ENCODE measurements around the gene RANBP9. TPM values are rescaled to one million over a fixed set of nuclear protein-coding genes. Genes with fewer than 3 reads are reported as not detected.

RANBP9 gene
- total RNA-seq, 1 experiment from 2014 or later = 44.5 TPM

DNA sequence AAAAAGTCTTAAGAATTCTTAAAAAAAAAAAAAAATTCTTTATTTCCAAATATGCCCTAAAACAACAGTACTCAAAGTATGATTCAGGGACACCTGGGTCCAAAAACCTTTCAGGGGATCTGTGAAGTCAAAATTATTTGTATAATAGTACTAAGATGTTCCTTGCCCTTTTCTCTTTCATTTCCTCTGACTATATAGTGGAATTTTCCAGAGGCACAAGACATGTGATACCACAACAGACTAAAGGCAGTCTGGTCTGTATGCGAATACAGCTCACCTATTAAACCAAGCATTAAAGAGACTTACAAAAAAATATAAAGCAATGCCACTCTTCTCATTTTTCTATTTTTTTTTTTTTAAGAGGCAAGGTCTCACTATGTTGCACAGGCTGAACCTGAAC lies 81.1 kb downstream of the RANBP9 start:
- H3K27ac ChIP-seq (ENCODE audit: low read length) = no peak overlapping the region
- no peak for TF ChIP-seq TCF7L2 (IDR thresholded peaks at IDR 0.05; ENCODE audit: low read depth, low read length)
- TF ChIP-seq POLR2AphosphoS5 (IDR thresholded peaks at IDR 0.05; ENCODE audit: low read depth, low read length) = no peak
- TF ChIP-seq, protein P1, sequence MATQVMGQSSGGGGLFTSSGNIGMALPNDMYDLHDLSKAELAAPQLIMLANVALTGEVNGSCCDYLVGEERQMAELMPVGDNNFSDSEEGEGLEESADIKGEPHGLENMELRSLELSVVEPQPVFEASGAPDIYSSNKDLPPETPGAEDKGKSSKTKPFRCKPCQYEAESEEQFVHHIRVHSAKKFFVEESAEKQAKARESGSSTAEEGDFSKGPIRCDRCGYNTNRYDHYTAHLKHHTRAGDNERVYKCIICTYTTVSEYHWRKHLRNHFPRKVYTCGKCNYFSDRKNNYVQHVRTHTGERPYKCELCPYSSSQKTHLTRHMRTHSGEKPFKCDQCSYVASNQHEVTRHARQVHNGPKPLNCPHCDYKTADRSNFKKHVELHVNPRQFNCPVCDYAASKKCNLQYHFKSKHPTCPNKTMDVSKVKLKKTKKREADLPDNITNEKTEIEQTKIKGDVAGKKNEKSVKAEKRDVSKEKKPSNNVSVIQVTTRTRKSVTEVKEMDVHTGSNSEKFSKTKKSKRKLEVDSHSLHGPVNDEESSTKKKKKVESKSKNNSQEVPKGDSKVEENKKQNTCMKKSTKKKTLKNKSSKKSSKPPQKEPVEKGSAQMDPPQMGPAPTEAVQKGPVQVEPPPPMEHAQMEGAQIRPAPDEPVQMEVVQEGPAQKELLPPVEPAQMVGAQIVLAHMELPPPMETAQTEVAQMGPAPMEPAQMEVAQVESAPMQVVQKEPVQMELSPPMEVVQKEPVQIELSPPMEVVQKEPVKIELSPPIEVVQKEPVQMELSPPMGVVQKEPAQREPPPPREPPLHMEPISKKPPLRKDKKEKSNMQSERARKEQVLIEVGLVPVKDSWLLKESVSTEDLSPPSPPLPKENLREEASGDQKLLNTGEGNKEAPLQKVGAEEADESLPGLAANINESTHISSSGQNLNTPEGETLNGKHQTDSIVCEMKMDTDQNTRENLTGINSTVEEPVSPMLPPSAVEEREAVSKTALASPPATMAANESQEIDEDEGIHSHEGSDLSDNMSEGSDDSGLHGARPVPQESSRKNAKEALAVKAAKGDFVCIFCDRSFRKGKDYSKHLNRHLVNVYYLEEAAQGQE (IDR thresholded peaks at IDR 0.05; ENCODE audit: insufficient read depth in 1 of 2, low read depth in 2 of 2, low read length in 1 of 2) = no peak
- no peak for TF ChIP-seq SIN3A (IDR thresholded peaks at IDR 0.05; ENCODE audit: borderline replicate concordance, insufficient read depth, low read depth, low read length)
- TF ChIP-seq, protein P2, sequence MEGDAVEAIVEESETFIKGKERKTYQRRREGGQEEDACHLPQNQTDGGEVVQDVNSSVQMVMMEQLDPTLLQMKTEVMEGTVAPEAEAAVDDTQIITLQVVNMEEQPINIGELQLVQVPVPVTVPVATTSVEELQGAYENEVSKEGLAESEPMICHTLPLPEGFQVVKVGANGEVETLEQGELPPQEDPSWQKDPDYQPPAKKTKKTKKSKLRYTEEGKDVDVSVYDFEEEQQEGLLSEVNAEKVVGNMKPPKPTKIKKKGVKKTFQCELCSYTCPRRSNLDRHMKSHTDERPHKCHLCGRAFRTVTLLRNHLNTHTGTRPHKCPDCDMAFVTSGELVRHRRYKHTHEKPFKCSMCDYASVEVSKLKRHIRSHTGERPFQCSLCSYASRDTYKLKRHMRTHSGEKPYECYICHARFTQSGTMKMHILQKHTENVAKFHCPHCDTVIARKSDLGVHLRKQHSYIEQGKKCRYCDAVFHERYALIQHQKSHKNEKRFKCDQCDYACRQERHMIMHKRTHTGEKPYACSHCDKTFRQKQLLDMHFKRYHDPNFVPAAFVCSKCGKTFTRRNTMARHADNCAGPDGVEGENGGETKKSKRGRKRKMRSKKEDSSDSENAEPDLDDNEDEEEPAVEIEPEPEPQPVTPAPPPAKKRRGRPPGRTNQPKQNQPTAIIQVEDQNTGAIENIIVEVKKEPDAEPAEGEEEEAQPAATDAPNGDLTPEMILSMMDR (IDR thresholded peaks at IDR 0.05) = no peak
- H3K36me3 ChIP-seq (ENCODE audit: control insufficient read depth, insufficient read depth, low read length) = peaks cover 15% of the 10 kb centered on the region
- intact Hi-C loops (cut with micrococcal nuclease; ENCODE audit: unreplicated experiment) = no loop called here
- H3K4me3 ChIP-seq (ENCODE audit: low read depth in 2 of 2, low read length in 2 of 2) = no peak overlapping the region
- ATAC-seq (no peak), DNase-seq (ENCODE audit: low read depth, low spot score) (no peak)
- no peaks in the 10 kb centered on the region for H3K27me3 ChIP-seq (ENCODE audit: control insufficient read depth, insufficient read depth, low read length)
- ChIA-PET CTCF (no interaction called here), POLR2A (no interaction called here)
- no TSS peak for BruUV-seq (replicated peaks)
- no peaks in the 10 kb centered on the region for H3K9me3 ChIP-seq (ENCODE audit: control insufficient read depth, insufficient read depth, low read depth, low read length)
- in situ Hi-C loops (cut with HindIII; ENCODE audit: low pct_unique_long_range_greater_than_20kb, low sequenced_read_pairs) = no loop called here
- no peaks in the 10 kb centered on the region for H3K4me1 ChIP-seq (ENCODE audit: control insufficient read depth, insufficient read depth, low read length)

DNA sequence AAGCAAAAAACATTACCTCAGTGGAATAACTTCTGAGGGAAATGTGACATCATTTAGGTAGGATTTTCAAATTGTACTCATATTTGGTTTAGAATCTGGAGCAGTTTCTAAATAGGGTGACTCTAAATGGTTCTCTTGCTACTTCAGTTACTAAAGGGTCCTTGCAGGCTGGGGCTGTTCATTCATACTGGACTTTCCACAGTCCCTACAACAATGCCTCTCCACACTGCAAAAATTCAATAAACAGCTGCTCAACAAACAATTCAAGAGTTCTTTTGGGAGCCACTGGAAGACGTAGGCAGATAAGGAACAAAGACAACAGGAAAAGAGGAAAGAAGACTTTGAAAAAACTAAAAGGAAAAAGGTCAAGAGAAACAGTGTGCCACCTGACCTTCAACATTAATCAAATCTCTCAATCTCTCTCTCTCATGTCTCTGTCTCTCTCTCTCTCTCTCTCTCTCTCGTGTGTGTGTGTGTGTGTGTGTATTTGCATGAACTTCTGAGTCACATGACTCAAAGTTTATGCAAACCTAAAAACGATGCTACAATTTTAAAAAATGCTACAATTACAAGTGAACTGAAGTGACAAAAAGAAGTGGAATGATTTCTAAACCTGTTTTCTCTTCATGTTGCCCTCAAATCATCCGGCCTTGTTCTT lies 82.0 kb downstream of the RANBP9 start:
- CTCF ChIA-PET = no interaction called here
- Histone ChIP-seq H3K27me3 (ENCODE audit: control insufficient read depth, insufficient read depth, low read length) (no peaks in the 10 kb centered on the region), H3K27ac (ENCODE audit: low read length) (no peak overlapping the region), H3K9me3 (ENCODE audit: control insufficient read depth, insufficient read depth, low read depth, low read length) (no peaks in the 10 kb centered on the region), H3K36me3 (ENCODE audit: control insufficient read depth, insufficient read depth, low read length) (peaks cover 15% of the 10 kb centered on the region), H3K4me3 (ENCODE audit: low read depth in 2 of 2, low read length in 2 of 2) (no peak overlapping the region), H3K4me1 (ENCODE audit: control insufficient read depth, insufficient read depth, low read length) (no peaks in the 10 kb centered on the region)
- in situ Hi-C loops (cut with HindIII; ENCODE audit: low pct_unique_long_range_greater_than_20kb, low sequenced_read_pairs) (no loop called here), intact Hi-C loops (cut with micrococcal nuclease; ENCODE audit: unreplicated experiment) (no loop called here)
- TF ChIP-seq, protein P2 (IDR thresholded peaks at IDR 0.05) = no peak
- TF ChIP-seq TCF7L2 (IDR thresholded peaks at IDR 0.05; ENCODE audit: low read depth, low read length) (no peak), POLR2AphosphoS5 (IDR thresholded peaks at IDR 0.05; ENCODE audit: low read depth, low read length) (no peak)
- ATAC-seq (no peak), DNase-seq (ENCODE audit: low read depth, low spot score) (no peak)
- POLR2A ChIA-PET = no interaction called here
- BruUV-seq (replicated peaks) = no TSS peak

Data from Panc1 (cell line).